LNCaP clone FGC (cell line): ENCODE data around the gene ALLC.

Source experiments
- DNase-seq: peaks from one replicate; pipeline ENCODE4 v3.0.0-alpha.2; 2011; ENCODE audit warnings: low read depth
- H3K4me3 ChIP-seq: 2 replicates; pipeline ENCODE4 v1.5.1; 2011; ENCODE audit warnings: mild to moderate bottlenecking, low read depth, low read length, control low read depth
- CTCF ChIP-seq: IDR thresholded peaks from 2 replicates; pipeline ENCODE4 v1.5.1; 2012; ENCODE audit warnings: mild to moderate bottlenecking; ENCODE audit not compliant: control insufficient read depth, insufficient read depth; ENCODE audit errors: extremely low read depth

ALLC gene

GRCh38 chr2:3712424-3712823 lies 54.4 kb downstream of the ALLC start:
- DNase-seq, result no peak
- H3K4me3 ChIP-seq, result no peak overlapping the region
- no peak for TF ChIP-seq CTCF

- no peak for TF ChIP-seq CTCF
- H3K4me3 ChIP-seq, result no peak overlapping the region
- no peak for DNase-seq
Measured at GRCh38 chr2:3712831-3713503, 55.0 kb downstream of the ALLC start.

GRCh38 chr2:3718679-3719078 lies 60.7 kb downstream of the ALLC start:
- no peak for DNase-seq
- TF ChIP-seq CTCF, result no peak

GRCh38 chr2:3725002-3725401 lies 67.0 kb downstream of the ALLC start:
- TF ChIP-seq CTCF, result no peak
- DNase-seq, result no peak
- H3K4me3 ChIP-seq, result no peak overlapping the region

More at GRCh38 chr2:3718679-3719078, 60.7 kb downstream of the ALLC start:
- no peak overlapping the region for H3K4me3 ChIP-seq

- TF ChIP-seq CTCF, result no peak
- H3K4me3 ChIP-seq, result no peak overlapping the region
- no peak for DNase-seq
Measured at GRCh38 chr2:3725458-3726250, 67.7 kb downstream of the ALLC start.

GRCh38 chr2:3726511-3726910 lies 68.5 kb downstream of the ALLC start:
- no peak for TF ChIP-seq CTCF
- no peak overlapping the region for H3K4me3 ChIP-seq
- DNase-seq, result no peak
